Measurements from ENCODE around the gene LHX3. TPM values are rescaled to one million over a fixed set of nuclear protein-coding genes. Genes with fewer than 3 reads are reported as not detected.

The LHX3 gene
- total and polyA plus RNA-seq, 2 donors (not counting 1 experiment from before 2014, with no cell fraction given) = 0.07 to 0.30 TPM

DNA sequence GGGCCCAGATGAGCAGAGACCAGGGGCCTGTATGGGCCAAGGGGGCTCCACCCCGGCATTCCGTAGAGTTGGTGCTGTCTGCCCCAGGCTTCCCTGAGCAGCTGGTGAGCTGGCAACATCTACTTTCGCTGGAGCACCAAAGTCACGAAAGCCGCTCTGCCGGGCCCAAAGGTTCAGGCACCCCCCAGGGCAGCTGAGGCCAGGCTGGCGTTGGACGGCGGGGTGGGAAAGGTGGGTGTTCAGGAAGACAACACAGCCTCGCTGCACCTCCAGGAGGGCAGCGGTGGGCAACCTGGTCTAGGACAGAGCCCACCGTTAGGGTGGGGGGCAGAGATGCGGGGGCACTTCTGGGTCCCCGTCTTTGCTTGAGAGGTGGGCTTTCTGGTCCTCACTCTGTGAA is 56.2 kb downstream of the LHX3 start:
- Histone ChIP-seq H3K79me2 (ENCODE audit: control insufficient read depth, insufficient read depth, low read length) (no peaks in the 10 kb centered on the region), H4K20me1 (ENCODE audit: control insufficient read depth, insufficient read depth, low read length, poor library complexity, severe bottlenecking) (no peaks in the 10 kb centered on the region), H2AFZ (ENCODE audit: insufficient read depth, low read depth, low read length, poor library complexity, severe bottlenecking) (no peak overlapping the region), H3K4me2 (replicated peaks; ENCODE audit: low read depth, low read length, poor library complexity, severe bottlenecking) (no peak overlapping the region), H3K36me3 (replicated peaks in 1 of 2; ENCODE audit: control extremely low read depth in 1 of 2, control insufficient read depth in 1 of 2, extremely low read depth in 1 of 2, insufficient read depth in 2 of 2, low read length in 1 of 2) (no peaks in the 10 kb centered on the region), H3K27ac (ENCODE audit: low read length in 2 of 2) (no peak overlapping the region), H3K4me1 (ENCODE audit: control insufficient read depth in 2 of 2, insufficient read depth in 2 of 2, low read length in 2 of 2) (no peaks in the 10 kb centered on the region), H3K4me3 (ENCODE audit: control extremely low read depth in 1 of 5, extremely low read depth in 1 of 5, insufficient read depth in 1 of 5, low read depth in 2 of 5, low read length in 4 of 5) (no peak overlapping the region), H3K9me3 (ENCODE audit: control extremely low read depth in 1 of 3, control insufficient read depth in 2 of 3, insufficient read depth in 1 of 3, low read length in 2 of 3) (peaks cover 0 to 6% (median 0%) of the 10 kb centered on the region in 3 donors), H3K27me3 (replicated peaks in 1 of 4; ENCODE audit: control extremely low read depth in 1 of 4, control insufficient read depth in 3 of 4, insufficient read depth in 4 of 4, low read length in 3 of 4) (peaks cover 0 to 34% (median 5%) of the 10 kb centered on the region in 4 experiments), H3K9ac (ENCODE audit: low read length) (no peak overlapping the region)
- Mint-ChIP-seq H3K27ac (no peak overlapping the region), H3K4me3 (no peak overlapping the region), H3K4me1 (no peaks in the 10 kb centered on the region), H3K27me3 (peaks cover 12% of the 10 kb centered on the region), H3K9me3 (ENCODE audit: insufficient read depth) (no peaks in the 10 kb centered on the region)
- no peak for DNase-seq
- intact Hi-C loops (cut with micrococcal nuclease) = no loop called here
- 90% methylated on average over 13 of the region's 14 CpGs for WGBS (ENCODE audit: insufficient coverage)
- TF ChIP-seq, protein P1, sequence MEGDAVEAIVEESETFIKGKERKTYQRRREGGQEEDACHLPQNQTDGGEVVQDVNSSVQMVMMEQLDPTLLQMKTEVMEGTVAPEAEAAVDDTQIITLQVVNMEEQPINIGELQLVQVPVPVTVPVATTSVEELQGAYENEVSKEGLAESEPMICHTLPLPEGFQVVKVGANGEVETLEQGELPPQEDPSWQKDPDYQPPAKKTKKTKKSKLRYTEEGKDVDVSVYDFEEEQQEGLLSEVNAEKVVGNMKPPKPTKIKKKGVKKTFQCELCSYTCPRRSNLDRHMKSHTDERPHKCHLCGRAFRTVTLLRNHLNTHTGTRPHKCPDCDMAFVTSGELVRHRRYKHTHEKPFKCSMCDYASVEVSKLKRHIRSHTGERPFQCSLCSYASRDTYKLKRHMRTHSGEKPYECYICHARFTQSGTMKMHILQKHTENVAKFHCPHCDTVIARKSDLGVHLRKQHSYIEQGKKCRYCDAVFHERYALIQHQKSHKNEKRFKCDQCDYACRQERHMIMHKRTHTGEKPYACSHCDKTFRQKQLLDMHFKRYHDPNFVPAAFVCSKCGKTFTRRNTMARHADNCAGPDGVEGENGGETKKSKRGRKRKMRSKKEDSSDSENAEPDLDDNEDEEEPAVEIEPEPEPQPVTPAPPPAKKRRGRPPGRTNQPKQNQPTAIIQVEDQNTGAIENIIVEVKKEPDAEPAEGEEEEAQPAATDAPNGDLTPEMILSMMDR (IDR thresholded peaks at IDR 0.05) = no peak
- no peak for TF ChIP-seq EZH2 (IDR thresholded peaks at IDR 0.05; ENCODE audit: borderline replicate concordance, insufficient read depth, low read depth, low read length, poor library complexity, severe bottlenecking)
- no peak for ATAC-seq (ENCODE audit: low read depth)
- ChIA-PET POLR2A (no interaction called here), CTCF (no interaction called here)

DNA sequence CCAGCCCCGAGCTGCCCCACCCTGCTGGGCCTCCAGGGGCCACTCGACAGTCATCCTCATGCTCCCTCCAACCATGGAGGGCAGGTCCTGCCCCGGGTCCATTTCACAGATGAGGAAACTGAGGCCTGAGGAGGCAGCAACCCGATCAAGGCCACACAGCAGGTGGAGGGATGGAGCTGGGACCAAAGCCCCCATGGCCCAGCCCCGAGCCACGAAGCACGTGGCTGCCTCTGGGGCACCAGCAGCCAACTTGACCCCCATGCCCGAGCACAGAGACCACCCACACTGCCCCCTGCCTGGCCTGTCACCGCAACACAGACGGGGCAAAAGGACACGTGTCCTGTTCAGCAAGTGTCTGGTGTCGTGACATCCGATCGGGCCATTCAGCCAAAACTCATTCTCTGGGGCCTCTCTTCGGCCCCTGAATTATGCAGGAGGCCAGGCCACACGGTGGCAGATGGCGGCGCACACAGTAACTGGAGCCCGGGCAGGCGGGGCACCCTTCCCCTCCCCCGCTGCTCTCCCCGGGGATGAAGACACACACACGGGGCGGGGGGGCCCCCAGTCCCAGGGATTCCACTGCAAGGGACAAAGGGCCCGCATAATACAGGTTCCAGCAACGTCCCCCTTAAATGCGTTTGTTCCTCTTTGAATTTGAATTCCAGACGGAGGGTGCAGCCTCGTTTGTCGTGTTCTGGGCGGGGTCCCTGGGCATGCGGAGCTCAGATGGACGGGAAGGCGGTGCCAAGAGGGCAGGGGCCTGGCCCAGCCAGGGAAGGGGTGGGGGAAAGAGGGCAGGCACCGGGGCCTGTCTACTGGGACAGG is 56.8 kb downstream of the LHX3 start:
- DNase-seq (no peak), ATAC-seq (ENCODE audit: low read depth) (no peak)
- Histone ChIP-seq H3K4me2 (replicated peaks; ENCODE audit: low read depth, low read length, poor library complexity, severe bottlenecking) (no peak overlapping the region), H3K79me2 (ENCODE audit: control insufficient read depth, insufficient read depth, low read length) (no peaks in the 10 kb centered on the region), H3K36me3 (replicated peaks in 1 of 2; ENCODE audit: control extremely low read depth in 1 of 2, control insufficient read depth in 1 of 2, extremely low read depth in 1 of 2, insufficient read depth in 2 of 2, low read length in 1 of 2) (no peaks in the 10 kb centered on the region), H2AFZ (ENCODE audit: insufficient read depth, low read depth, low read length, poor library complexity, severe bottlenecking) (no peak overlapping the region), H3K27ac (ENCODE audit: low read length in 2 of 2) (no peak overlapping the region), H3K4me1 (ENCODE audit: control insufficient read depth in 2 of 2, insufficient read depth in 2 of 2, low read length in 2 of 2) (no peaks in the 10 kb centered on the region), H3K4me3 (ENCODE audit: control extremely low read depth in 1 of 5, extremely low read depth in 1 of 5, insufficient read depth in 1 of 5, low read depth in 2 of 5, low read length in 4 of 5) (no peak overlapping the region), H3K9me3 (ENCODE audit: control extremely low read depth in 1 of 3, control insufficient read depth in 2 of 3, insufficient read depth in 1 of 3, low read length in 2 of 3) (peaks cover 0 to 6% (median 0%) of the 10 kb centered on the region in 3 donors), H3K9ac (ENCODE audit: low read length) (no peak overlapping the region), H3K27me3 (replicated peaks in 1 of 4; ENCODE audit: control extremely low read depth in 1 of 4, control insufficient read depth in 3 of 4, insufficient read depth in 4 of 4, low read length in 3 of 4) (peaks cover 0 to 41% (median 5%) of the 10 kb centered on the region in 4 experiments), H4K20me1 (ENCODE audit: control insufficient read depth, insufficient read depth, low read length, poor library complexity, severe bottlenecking) (no peaks in the 10 kb centered on the region)
- ChIA-PET POLR2A (no interaction called here), CTCF (no interaction called here)
- Mint-ChIP-seq H3K27ac (no peak overlapping the region), H3K27me3 (peaks cover 12% of the 10 kb centered on the region), H3K4me1 (no peaks in the 10 kb centered on the region), H3K4me3 (no peak overlapping the region), H3K9me3 (ENCODE audit: insufficient read depth) (no peaks in the 10 kb centered on the region)
- TF ChIP-seq, protein P1 (IDR thresholded peaks at IDR 0.05) = no peak
- TF ChIP-seq EZH2 (IDR thresholded peaks at IDR 0.05; ENCODE audit: borderline replicate concordance, insufficient read depth, low read depth, low read length, poor library complexity, severe bottlenecking) = no peak
- intact Hi-C loops (cut with micrococcal nuclease) = no loop called here
- 48% methylated on average over 34 of the region's 35 CpGs for WGBS (ENCODE audit: insufficient coverage)

Data from B cell (primary cell).